Measurements from ENCODE around the gene CCDC85C. TPM values are rescaled to one million over a fixed set of nuclear protein-coding genes. Genes with fewer than 3 reads are reported as not detected.

Gene CCDC85C
- total and polyA plus RNA-seq, 2 experiments from 2014 or later = 4.5 to 24.9 TPM

- ATAC-seq = no peak
- Histone ChIP-seq H3K36me3 (ENCODE audit: insufficient read depth) (no peaks in the 10 kb centered on the region), H3K27ac (ENCODE audit: low read depth) (no peak overlapping the region), H3K9me2 (ENCODE audit: insufficient read depth) (no peaks in the 10 kb centered on the region), H3K27me3 (ENCODE audit: insufficient read depth) (no peaks in the 10 kb centered on the region), H3K4me3 (no peak overlapping the region), H2AFZ (no peak overlapping the region), H3K4me1 (ENCODE audit: insufficient read depth) (peaks cover 23% of the 10 kb centered on the region), H3K79me2 (replicated peaks; ENCODE audit: insufficient read depth) (no peaks in the 10 kb centered on the region), H3K4me2 (no peak overlapping the region), H3F3A (replicated peaks; ENCODE audit: low read depth) (0 out of 2 replicates have a peak, but pooled peaks cover 2% of the 10 kb centered on the region), H4K20me1 (replicated peaks; ENCODE audit: insufficient read depth) (no peaks in the 10 kb centered on the region; the same call in 1 of the 2 replicates)
- no peaks in the 10 kb centered on the region; the same call in 2 of the 3 replicates for H3K36me3 Mint-ChIP-seq (ENCODE audit: low read depth)
- no peak overlapping the region for H3K27ac Mint-ChIP-seq
- no peaks in the 10 kb centered on the region for H3K9me3 Mint-ChIP-seq
- TF ChIP-seq POLR2AphosphoS5 (IDR thresholded peaks at IDR 0.05; ENCODE audit: low read depth) = no peak
- no peak for TF ChIP-seq EZH2 (IDR thresholded peaks at IDR 0.05; ENCODE audit: low read depth, unreplicated experiment)
- TF ChIP-seq ZNF114 (CRISPR knock-in tag; IDR thresholded peaks at IDR 0.05) = no peak
- TF ChIP-seq JUNB (IDR thresholded peaks at IDR 0.05; ENCODE audit: unreplicated experiment) = no peak
- TF ChIP-seq STAT1 (IDR thresholded peaks at IDR 0.05; ENCODE audit: unreplicated experiment) = no peak
- TF ChIP-seq REST (IDR thresholded peaks at IDR 0.05; ENCODE audit: unreplicated experiment) = no peak
- no peak for TF ChIP-seq ZNF462 (CRISPR knock-in tag; IDR thresholded peaks at IDR 0.05)
- no peak for TF ChIP-seq CTCF (conservative IDR thresholded peaks at IDR 0.05; ENCODE audit: low read depth in 2 of 2)
- TF ChIP-seq EZH2phosphoT487 (IDR thresholded peaks at IDR 0.05; ENCODE audit: unreplicated experiment) = no peak
- no peak for TF ChIP-seq ZNF331 (CRISPR knock-in tag; IDR thresholded peaks at IDR 0.05; ENCODE audit: low read depth)
- TF ChIP-seq ETS1 (IDR thresholded peaks at IDR 0.05) = no peak
- TF ChIP-seq NANOG (IDR thresholded peaks at IDR 0.05; ENCODE audit: borderline replicate concordance) = no peak
- no peak for TF ChIP-seq CREB1 (CRISPR knock-in tag; IDR thresholded peaks at IDR 0.05; ENCODE audit: low read depth)
- peaks cover 34% of the 10 kb centered on the region for H3K4me1 Mint-ChIP-seq
- DNase-seq (ENCODE audit: low spot score) = no peak
- H3K27me3 Mint-ChIP-seq (ENCODE audit: insufficient read depth, low read depth, poor library complexity) = peaks cover 11% of the 10 kb centered on the region
- H3K4me3 Mint-ChIP-seq = no peak overlapping the region
Measured at GRCh38 chr14:99519931-99520421, 84.0 kb downstream of the CCDC85C start.
